ENCODE results near the gene FLVCR1. TPM values are rescaled to one million over a fixed set of nuclear protein-coding genes. Genes with fewer than 3 reads are reported as not detected.
A peak's percentile ranks its signal among the peaks of the same experiment; 100 is the strongest.
"Not testable (repeated sequence)": the region's sequence is repeated elsewhere in the genome, so short reads cannot be mapped to it uniquely, and the experiment has no call there.

The FLVCR1 gene
- polyA plus RNA-seq, 3 donors = 21.7 to 27.3 (median 23.8) TPM

DNA sequence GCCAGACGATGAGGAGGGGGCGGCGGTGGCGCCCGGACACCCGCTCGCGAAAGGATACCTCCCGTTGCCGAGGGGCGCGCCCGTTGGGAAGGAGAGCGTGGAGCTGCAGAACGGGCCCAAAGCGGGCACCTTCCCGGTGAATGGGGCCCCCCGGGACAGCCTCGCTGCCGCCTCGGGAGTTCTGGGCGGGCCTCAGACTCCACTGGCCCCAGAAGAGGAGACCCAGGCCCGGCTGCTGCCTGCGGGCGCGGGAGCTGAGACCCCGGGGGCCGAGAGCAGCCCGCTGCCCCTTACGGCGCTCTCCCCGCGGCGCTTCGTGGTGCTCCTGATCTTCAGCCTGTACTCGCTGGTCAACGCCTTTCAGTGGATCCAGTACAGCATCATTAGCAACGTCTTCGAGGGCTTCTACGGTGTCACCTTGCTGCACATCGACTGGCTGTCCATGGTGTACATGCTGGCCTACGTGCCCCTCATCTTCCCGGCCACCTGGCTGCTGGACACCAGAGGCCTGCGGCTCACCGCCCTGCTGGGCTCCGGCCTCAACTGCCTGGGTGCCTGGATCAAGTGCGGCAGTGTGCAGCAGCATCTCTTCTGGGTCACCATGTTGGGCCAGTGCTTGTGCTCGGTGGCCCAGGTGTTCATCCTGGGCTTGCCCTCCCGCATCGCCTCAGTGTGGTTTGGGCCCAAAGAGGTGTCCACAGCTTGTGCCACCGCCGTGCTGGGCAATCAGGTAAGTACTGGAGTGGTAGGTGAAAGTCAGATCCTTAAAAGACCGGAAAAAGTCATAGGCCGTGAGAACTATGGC is 588 bp downstream of the FLVCR1 start:
- DNase-seq (ENCODE audit: low read depth in 3 of 3, low spot score in 2 of 3) = peak in 1 of 3 donors; percentile 24

DNA sequence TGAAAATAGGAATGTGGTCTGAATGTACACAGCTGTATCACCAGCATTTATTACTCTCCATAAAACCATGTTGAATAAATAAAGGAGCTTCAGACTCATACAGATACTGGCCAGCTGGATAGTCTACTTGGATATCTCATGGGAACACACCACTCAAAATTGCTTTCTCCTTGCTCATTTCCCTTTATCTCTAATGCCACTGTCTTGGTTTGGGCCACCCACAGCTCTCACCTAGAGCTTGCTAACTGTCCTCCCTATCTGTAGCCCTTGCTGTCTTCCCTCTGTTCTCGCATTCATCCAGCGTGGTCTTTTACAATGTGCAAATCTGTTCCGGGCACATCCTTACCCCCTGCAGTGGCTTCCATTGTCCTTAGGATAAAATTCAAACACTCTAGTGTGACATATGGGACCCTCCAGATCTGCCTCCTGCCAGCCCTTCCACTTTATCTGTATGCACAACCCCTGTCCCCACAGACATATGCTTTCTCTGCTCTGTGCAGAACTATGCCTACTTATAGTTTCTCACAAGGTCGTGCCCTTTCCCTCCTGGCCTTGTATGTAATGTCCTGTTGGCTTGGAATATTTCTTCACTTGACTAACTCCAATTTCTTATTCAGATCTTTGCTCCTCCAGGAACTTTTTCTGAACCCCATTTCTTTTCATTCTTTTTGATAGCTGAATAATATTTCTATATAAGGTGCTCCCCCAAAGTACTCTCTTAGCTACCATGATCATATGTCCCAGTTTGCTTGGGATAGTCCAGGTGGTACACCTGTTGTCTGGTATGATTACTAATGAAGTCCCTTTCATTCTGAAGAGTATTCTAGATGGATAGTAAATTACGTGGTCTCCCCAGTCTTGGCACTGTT is 2.9 kb downstream of the FLVCR1 start:
- DNase-seq (ENCODE audit: low read depth in 3 of 3, low spot score in 2 of 3) = no peak

DNA sequence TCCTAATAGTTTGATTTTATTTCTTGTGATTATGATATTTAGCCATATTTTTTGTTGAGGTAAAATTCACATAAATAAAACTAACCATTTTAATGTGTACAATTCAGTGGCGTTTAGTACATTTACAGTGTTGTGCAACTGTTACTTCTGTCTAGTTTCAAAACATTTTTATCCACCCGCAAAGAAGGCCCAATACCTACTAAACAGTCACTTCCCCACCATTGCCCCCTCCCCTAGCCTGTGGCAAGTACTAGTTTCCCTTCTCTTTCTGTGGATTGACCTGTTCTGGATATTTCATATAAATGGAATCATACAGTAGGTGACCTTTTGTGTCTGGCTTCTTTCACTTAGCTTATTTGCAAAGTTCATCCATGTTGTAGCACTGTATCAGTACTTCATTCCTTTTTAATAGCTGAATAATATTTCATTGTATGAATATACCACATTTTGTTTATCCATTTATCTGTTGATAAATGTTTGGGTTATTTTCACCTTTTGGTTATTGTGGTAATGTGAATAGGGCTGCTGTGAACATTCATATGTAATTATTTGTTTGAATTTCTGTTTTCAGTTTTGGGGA is 4.1 kb downstream of the FLVCR1 start:
- DNase-seq (ENCODE audit: low read depth in 3 of 3, low spot score in 2 of 3) = no peak

DNA sequence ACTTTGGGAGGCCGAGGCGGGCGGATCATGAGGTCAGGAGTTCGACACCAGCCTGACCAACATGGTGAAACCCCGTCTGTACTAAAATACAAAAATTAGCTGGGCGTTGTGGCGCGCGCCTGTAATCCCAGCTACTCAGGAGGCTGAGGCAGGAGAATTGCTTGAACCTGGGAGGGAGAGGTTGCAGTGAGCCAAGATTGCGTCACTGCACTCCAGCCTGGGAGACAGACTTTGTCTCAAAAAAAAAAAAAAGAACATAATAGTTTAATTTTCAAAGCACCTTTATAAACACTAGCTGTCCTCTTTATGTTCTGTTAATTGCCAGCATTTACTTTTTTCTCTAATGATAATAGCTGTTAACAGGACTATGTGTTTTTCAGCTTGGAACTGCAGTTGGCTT is 5.3 kb downstream of the FLVCR1 start:
- DNase-seq (ENCODE audit: low read depth in 3 of 3, low spot score in 2 of 3) = not testable (repeated sequence)

DNA sequence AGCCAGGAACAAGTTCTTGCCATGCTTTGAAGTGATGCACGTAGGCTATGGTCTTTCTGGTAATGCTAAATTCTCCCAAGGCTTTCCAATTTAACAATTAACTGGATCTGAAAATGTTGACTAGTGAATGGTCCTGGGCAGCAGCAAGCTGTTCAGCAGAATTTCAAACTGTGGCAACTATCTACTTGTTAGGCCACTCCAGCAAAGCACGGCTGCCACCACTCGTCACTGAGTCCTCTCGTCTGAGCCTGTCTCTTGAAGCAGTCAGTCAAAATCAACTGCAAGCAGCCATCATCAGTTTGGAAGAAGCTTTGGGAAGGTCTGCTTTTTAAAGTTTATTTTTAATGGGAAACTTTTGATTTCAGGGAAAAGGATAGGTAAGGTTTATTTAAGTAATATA is 6.1 kb downstream of the FLVCR1 start:
- DNase-seq (ENCODE audit: low read depth in 3 of 3, low spot score in 2 of 3) = no peak

DNA sequence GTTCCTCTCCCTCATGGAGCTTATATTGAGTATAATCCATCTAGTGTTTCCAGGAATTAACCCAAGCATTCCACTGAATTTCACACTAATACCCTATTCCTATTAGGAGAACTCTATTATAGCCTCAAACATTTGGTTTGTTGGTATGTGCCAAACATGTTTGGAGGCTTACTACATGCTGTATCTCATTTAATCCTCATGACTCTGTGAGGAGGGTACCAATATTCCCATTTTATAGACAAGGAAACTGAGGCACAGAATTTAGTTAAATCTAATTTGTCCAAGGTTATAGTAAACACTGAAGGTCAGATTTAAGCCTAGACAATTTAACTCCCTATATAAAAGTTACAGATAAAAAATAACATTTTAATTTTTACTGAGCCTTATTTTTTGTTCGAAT is 9.1 kb downstream of the FLVCR1 start:
- no peak for DNase-seq (ENCODE audit: low read depth in 3 of 3, low spot score in 2 of 3)

DNA sequence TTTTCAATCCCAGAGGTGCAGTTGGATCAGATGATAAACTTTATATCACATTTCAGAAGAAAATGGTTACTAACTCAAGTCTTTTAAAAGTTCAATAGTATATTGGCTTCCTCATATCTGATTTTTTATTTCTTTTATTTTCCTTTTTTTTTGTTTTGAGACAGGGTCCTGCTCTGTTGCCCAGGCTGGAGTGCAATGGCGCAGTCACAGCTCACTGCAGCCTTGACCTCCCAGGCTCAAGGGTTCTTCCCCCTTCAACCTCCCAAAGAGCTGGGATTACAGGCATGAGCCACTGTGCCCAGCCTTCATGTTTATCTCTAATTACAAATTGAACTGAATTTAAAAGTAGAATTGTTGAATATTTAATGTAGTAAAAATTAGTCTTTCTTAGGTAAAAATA is 13.9 kb downstream of the FLVCR1 start:
- no peak for DNase-seq (ENCODE audit: low read depth in 3 of 3, low spot score in 2 of 3)

DNA sequence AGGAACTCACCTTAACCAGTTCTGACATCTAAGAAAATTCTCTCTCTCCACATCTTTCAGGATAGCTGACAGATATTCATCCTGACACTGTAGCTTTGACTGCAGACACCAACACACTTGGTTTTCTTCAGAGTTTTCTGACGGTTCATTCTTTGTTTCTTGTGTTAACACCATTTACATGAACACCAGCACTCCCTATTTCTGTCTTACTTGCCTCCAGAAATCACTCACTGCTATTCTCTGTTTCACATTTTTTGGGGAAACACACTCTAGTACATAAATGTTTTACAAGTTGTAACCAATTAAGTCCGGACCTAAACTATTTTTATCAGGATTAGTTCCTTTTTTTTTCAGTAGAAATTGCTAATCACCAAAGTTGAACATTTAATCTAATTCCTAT is 15.4 kb downstream of the FLVCR1 start:
- no peak for DNase-seq (ENCODE audit: low read depth in 3 of 3, low spot score in 2 of 3)

DNA sequence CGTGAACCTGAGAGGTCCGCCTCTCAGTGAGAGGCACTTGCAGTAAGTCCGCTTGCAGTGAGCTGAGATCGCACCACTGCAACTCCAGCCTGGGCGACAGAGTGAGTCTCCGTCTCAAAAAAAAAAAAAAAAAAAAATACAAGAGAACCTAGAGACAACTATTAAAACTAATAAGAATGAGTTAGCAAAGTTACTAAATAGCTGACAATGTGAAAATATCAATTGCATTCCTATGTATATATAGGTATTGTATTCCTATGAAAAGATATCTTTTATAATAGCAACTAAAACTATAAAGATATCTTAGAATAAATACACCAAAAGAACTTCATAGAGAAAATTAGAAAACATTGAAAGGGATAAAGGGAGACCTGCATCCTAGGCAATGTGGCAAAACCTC is 20.3 kb downstream of the FLVCR1 start:
- no peak for DNase-seq (ENCODE audit: low read depth in 3 of 3, low spot score in 2 of 3)

DNA sequence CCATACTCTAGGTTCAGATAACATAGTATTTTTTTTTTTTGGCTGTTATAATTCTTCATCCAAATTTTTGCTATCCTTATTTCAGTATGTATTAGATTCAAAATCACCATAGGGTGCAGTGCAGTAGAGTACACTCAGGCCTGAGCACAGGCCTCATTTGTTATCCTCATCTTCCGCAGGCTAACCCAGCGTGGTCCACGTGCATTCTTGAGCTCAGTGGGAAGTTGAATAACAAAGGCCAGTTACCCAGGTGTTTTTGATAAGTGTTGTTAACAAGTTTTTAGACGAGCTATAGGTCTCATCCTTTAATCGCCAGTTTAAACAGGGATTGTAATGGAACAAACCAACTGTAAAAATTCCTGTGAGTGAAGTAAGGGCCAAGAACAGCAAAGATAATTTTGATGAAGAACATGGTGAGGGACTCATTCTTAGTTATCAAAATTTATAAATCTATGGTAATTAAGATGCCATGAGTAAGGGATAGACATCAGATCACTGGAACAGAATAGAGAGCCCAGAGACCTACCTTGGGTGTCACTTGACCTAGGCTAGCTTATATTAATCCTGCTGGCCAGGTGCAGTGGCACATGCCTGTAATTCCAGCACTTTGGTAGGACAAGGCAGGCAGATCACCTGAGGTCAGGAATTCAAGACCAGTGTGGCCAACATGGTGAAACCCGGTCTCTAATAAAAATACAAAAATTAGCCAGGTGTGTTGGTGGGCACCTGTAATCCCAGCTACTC is 22.0 kb downstream of the FLVCR1 start:
- no peak for DNase-seq (ENCODE audit: low read depth in 3 of 3, low spot score in 2 of 3)

DNA sequence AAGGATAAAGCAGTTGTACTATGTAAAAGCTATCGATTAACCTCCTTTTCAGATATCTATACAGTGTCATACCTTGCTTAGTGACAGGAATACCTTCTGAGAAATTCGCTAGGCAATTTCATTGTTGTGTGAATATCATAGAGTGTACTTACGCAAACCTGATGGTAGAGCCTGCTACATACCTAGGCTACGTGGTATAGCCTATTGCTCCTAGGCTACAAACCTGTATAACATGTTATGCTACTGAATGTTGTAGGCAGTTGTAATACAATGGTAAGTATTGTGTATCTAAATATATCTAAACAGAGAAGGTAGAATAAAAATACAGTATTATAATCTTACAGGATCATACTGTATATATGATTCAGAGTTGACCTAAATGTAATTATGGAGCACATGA is 26.5 kb downstream of the FLVCR1 start:
- no peak for DNase-seq (ENCODE audit: low read depth in 3 of 3, low spot score in 2 of 3)

DNA sequence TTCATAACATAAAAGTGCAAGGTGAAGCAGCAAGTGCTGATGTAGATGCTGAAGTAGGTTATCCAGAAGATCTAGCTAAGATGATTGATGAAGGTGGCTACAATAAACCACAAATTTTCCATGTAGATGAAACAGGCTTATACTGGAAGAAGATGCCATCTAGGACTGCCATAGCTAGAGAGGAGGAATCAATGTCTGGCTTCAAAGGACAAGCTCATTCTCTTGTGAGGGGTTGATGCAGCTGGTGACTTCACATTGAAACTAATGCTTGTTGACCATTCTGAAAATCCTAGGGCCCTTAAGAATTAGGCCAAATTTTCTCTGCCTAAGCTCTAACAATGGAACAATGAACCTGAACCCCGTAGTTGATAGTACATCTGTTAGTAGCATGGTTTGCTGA is 34.0 kb downstream of the FLVCR1 start:
- no peak for DNase-seq (ENCODE audit: low read depth in 3 of 3, low spot score in 2 of 3)

DNA sequence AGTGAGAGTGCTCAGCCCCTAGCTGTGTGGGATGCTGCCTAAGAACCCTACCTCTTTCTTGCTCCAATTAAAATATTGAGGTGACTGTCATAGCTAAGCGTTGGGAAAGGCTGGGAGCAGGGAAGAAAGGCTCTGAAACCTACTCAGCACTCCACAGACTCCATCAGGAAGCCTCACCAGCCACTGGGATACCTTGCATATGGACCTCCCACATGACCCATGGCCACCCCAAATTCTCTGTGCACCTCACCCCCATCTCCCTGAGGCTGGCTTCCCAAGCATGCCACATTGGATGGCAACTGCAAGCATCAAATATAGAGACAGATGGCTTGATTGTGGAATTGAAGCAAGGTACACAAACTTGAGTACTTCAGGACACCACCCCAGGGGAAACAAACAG is 41.8 kb downstream of the FLVCR1 start:
- no peak for DNase-seq (ENCODE audit: low read depth in 3 of 3, low spot score in 2 of 3)

DNA sequence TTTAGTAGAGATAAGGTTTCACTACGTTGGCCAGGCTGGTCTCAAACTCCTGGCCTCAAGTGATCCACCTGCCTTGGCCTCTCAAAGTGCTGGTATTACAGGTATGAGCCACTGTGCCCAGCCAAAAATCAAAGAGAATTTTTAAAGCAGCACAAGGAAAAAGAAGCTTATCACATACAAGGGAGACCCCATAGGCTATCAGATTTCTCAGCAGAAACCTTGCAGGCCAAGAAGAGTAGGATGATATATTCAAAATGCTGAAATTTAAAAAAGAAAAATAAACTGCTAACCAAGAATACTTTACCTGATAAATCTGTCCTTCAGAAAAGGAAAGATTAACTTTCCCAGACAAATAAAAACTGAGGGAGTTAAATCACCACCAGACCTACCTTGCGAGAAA is 43.2 kb downstream of the FLVCR1 start:
- DNase-seq (ENCODE audit: low read depth in 3 of 3, low spot score in 2 of 3) = no peak

DNA sequence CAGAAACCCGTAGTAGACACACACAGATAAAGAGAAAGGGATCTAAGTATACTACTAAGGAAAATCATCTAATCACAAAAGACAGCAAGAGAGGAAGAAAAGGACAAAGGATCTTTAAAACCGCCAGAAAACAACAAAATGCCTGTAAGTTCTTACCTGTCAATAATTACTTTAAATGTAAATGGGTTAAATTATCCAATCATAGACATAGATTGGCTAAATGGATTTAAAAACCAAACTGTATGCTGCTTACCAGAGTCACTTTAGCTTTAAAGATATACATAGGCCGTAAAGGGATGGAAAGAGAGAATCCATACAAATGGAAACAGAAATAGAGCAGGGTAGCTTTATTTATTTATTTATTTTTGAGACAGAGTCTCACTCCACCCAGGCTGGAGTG is 44.0 kb downstream of the FLVCR1 start:
- DNase-seq (ENCODE audit: low read depth in 3 of 3, low spot score in 2 of 3) = no peak

DNA sequence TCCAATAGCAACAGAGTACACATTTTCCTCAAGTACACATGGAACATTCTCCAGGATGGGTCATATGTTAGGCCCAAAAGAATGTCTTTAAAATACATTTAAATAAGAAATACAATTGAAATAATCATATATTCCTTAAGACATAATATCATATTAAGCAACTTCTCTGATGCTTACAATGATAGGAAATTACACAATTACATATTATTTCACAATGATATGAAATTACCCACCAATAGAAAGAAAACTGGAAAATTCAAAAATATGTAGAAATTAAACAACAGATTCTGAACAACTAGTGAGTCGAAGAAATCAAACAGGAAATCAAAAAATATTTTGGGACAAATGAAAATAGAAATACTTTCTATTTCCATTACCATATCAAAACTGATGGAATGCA is 45.6 kb downstream of the FLVCR1 start:
- no peak for DNase-seq (ENCODE audit: low read depth in 3 of 3, low spot score in 2 of 3)

DNA sequence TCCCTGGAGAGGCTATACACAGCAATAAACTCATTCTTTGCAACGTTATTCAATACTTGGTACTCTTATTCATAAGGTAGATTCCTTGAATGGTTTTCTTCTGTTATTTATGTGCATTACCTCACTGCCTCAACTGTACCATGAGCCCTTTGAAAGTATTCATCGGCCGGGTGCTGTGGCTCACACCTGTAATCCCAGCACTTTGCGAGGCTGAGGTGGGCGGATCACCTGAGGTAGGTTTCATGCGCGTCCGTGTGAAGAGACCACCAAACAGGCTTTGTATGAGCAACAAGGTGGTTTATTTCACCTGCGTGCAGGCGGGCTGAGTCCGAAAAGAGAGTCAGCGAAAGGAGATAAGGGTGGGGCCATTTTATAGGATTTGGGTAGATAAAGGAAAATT is 50.0 kb downstream of the FLVCR1 start:
- DNase-seq (ENCODE audit: low read depth in 3 of 3, low spot score in 2 of 3) = not testable (repeated sequence)

DNA sequence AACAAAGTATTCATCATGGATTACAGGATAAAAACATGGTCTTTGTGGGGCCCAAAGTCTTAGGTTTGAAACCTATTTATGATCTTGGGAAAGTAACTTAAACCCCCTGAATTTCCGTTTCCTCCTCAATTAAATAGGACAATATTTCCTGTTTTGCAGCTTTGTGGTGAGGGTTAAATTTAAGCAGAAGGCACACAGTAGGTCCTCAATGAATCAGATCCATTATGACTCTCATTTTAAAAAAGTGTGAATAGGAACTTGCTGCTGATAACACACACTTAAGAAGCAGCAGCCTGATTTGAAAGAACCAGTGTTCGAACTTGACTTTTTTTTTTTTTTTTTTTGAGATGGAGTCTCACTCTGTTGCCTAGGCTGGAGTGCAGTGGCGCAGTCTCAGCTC is 50.9 kb downstream of the FLVCR1 start:
- DNase-seq (ENCODE audit: low read depth in 3 of 3, low spot score in 2 of 3) = no peak

DNA sequence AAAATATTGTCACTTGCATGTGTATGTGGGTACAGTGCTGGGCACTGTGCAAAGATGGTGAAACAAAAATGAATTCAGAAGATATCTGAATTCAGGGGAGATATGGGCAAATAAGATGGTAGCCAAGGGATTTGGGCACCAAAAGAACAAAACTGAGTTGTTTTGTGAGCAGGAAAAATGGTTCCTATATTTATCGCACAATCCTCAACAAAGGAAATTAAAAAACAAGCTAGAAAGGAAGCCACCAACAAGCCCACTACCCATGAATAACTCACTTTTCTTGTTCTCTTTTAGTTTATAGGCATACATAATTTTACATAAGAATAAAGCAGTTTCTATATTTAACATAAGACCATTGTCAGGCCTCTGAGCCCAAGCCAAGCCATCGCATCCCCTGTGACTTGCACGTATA is 51.6 kb downstream of the FLVCR1 start:
- no peak for DNase-seq (ENCODE audit: low read depth in 3 of 3, low spot score in 2 of 3)

DNA sequence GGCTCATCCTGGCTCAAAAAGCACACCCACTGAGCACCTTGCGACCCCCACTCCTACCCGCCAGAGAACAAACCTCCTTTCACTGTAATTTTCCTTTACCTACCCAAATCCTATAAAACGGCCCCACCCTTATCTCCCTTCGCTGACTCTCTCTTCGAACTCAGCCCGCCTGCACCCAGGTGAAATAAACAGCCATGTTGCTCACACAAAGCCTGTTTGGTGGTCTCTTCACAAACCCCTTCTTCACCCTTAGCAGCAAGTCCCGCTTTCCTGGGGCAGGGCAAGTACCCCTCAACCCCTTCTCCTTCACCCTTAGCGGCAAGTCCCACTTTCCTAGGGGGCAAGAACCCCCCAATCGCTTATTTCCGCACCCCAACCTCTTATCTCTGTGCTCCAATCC is 52.1 kb downstream of the FLVCR1 start:
- DNase-seq (ENCODE audit: low read depth in 3 of 3, low spot score in 2 of 3) = not testable (repeated sequence)

DNA sequence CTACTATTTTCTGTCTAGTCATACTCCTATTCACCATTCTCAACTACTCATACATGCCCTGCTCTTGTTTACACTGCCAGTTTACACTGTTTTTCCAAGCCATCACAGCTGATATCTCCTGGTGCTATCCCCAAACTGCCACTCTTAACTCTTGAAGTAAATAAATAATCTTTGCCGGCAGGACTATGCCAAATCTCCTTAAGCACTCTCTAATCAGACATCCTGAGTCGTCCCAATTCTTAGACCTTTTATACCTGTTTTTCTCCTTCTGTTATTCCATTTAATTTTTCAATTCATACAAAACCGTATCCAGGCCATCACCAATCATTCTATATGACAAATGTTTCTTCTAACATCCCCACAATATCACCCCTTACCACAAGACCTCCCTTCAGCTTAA is 55.6 kb downstream of the FLVCR1 start:
- not testable (repeated sequence) for DNase-seq (ENCODE audit: low read depth in 3 of 3, low spot score in 2 of 3)
